Activated CD4-positive, alpha-beta T cell treated with anti-CD3 and anti-CD28 coated beads, Interleukin-2, amount 50 U/mL, for 24 hours (primary cell): ENCODE data around the gene FHL3.
"Not testable (repeated sequence)": the region's sequence is repeated elsewhere in the genome, so short reads cannot be mapped to it uniquely, and the experiment has no call there.

Experiments
- DNase-seq, 2 donors: peaks; one replicate each; pipeline ENCODE4 v3.0.0-alpha.2; 2020; ENCODE audit warnings: low read depth in 1 of 2, low spot score in 1 of 2

Gene FHL3

DNA sequence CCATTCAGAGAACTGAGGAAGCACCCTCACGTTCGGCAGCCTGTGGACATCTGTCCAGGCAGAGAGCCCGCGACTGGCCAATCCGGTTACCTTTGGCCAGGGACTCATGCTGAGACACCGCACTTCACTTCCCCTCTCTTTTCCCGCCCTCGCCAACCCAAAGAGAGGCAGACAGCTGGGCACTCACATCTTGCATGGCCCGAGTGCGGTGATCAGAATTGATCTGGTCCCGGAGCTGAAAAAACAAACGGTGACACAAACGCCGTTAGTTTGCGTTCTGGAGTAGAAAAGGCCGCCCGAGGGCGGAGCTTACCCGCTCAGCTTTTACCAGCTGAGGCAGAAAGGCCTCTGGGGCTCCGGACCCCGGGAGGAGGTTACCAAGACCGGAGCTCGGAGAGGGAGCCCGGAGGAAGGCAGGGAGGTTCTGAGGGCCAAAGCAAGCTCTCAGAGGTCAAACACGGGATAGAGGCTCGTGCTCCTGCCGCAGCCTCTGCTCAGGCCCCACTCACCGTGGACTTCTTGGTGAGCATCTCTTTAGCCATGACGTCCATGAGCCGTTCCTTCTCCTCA lies 15.9 kb downstream of the FHL3 start:
- peak in 1 of 2 donors; percentile 31 for DNase-seq

DNA sequence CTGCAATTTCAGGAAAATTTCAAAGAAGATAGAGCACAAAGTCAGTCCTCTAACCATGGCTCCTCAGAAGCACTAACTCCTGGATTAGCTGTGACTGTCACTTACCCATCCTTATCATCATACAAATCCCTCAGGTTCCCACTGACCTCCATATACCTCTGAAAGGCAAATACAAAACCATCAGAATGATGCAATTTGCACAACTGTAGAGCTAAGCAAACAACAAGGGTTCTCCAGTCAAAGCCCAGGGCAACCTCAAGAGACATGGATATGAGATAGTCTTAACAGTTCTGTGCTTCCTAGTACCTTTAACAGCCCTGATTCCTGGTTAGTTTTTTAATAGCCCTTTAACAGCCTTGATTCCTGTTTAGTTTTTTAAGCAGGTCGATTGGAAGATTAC lies 17.6 kb downstream of the FHL3 start:
- DNase-seq: no peak

DNA sequence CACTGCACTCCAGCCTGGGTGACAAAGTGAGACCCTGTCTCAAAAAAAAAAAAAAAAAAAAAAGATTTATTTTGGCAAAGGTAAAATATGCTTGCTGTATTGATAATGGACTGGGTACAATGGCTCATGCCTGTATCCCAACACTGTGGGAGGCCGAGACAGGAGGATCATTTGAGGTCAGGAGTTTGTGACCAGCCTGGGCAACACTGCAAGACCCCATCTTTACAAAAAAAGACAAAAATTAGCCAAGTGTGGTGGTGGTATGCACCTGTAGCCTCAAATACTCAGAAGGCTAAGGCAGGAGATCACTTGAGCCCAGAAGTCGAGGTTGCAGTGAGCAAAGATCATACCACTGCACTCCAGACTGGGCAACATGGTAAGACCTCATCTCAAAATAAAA lies 21.8 kb downstream of the FHL3 start:
- no peak for DNase-seq

DNA sequence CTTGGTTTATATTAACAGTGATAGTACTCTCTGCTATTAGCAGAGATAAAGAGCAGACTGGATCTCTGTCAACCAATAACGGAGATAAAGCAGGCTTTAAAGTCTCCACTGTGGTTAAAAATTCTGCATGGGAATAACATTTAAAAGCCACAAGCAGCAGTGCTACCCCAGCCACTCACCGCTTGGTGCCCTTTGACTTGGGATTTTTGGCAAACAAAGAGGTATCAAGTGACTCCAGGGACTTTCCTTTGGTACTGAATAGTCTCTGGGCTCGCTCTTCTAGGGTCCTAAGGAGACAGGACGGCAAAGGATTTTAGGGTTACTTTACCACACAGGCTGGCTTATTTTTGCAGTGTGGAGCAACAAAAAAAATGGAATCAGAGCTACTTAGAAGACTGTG lies 26.8 kb downstream of the FHL3 start:
- no peak for DNase-seq

DNA sequence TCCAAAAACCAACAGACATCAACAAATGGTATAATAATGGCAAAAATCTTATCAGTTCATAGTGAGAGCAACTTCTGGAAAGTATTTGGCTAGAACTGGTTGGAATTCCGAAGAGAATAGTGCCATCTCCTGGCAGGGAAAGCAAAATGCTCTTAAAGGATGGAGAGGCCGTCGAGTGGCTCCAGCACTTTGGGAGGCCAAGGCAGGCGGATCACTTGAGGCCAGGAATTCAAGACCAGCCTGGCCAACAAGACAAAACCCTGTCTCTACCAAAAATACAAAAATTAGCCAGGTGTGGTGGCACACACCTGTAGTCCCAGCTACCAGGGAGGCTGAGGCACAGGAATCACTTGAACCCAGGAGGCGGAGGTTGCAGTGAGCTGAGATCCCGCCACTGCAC lies 30.2 kb downstream of the FHL3 start:
- not testable (repeated sequence) for DNase-seq

DNA sequence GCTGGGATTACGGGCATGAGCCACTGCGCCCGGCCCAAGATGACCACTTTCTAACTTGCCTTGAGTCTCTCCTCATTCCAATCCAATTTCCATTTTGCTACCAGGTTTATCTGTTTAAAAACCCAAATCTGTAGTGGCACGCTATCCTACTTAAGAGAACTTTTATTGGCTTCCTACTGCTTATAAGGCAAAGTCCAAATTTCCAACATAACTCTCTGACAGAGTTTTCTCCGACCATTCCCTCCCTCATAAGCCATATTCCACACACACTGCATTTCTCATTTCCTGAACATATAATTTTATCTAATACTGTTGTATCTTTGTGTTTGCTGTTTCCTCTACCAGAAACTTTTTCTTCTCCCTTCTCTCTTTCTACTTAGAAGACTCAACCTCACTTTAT lies 30.7 kb downstream of the FHL3 start:
- DNase-seq: no peak

DNA sequence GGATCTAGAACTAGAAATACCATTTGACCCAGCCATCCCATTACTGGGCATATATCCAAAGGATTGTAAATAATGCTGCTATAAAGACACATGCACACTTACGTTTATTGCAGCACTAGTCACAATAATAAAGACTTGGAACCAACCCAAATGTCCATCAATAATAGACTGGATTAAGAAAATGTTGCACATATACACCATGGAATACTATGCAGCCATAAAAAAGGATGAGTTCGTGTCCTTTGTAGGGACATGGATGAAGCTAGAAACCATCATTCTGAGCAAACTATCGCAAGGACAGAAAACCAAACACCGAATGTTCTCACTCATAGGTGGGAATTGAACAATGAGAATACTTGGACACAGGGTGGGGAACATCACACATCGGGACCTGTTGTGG lies 31.6 kb downstream of the FHL3 start:
- DNase-seq: not testable (repeated sequence)

DNA sequence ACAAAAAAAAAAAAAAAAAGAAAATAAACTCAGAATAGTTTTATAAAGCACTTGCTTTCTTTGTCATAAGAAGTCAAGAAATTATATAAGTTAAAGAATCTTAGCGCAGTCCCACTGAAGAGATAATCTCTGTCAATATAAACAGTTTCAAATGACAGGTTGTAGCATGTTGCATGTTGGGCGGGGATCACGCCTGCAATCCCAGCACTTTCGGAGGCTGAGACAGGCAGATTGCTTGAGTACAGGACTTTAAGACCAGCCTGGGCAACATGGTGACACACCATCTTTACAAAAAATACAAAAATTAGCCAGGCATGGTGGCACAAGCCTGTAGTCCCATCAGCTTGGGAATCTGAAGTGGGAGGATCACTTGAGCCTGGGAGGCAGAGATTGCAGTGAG lies 40.0 kb downstream of the FHL3 start:
- no peak for DNase-seq

DNA sequence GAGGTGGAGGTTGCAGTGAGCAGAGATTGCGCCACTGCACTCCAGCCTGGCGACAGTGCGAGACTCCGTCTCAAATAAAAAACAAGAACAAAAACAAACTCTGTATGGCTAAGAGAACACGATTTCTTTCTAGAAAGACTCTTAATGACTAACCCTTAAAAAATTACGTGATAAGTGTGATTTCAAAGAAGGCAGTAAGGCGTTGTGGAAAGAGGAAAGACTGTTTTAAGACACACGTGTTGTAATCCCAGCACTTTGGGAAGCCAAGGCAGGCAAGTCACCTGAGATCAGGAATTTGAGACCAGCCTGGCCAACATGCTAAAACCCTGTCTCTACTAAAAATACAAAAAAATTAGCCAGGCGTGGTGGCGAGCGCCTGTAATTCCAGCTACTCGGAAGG lies 41.2 kb downstream of the FHL3 start:
- not testable (repeated sequence) for DNase-seq

DNA sequence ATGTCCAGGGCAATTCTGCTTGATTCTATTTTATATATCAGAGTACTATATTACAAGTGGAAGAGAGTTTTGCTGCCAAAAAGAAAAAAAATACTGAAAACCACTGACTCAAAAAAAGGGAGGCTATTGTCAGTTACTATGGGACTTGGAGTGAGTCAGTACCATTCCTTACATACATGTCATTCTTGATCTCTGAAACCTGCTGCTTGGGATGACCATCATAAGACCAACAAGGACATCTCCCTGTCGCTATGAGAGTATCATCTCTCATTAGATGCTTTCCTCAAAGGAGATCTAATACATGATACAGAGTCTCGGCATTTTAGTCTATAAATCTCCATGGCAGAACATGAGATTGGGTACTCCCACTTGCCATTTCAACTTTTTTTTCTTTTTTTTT lies 46.6 kb downstream of the FHL3 start:
- no peak for DNase-seq

DNA sequence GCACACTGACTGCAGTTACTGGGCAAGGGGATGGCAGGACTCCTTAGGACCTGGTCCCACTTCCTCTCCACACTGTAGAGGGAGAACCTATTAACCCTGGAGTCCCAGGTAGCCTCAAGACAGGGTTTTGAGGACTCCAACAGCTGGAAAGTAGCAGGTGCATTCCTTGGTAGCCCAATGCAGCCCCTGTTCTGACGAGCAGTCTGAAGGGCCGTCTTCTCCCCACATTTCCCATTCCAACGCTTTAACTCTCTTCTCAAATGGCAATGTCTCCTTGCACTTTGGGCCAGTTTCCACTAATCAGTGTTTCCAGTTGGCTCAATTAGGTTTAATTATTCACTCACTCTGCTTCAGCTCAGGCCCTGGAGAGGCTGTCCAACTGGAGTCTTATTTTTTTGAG lies 49.6 kb downstream of the FHL3 start:
- no peak for DNase-seq

DNA sequence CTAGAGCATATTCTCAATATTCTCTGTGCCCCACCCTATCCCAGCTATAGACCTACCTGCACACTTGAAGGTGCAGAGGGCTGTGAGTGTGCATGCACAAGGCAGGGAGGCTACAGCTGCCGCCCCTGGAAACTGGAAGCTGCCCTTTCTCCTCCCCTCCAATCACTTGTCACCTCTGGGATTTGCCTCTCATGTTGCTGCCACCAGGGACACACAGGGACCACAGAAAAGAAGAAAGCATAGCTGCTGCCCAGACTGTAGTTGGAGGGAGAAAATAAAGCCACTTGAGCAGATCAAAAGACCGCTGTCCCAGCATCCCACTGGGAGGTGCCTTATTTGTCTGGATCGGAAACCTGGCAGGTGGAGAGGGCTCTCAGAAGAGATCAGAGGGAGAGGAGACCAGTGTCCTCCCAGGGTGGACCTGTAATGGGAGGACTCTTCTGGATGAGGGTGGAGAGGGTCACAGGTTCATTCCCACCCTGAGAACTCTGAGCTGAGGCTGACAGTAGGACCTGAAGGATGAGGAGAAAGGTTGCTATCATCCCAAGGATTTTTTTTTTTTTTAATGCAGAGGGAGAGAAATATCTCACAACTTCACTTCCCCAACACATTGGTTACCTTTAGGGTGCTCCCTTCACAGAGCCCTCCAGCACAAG lies 50.9 kb downstream of the FHL3 start:
- no peak for DNase-seq

DNA sequence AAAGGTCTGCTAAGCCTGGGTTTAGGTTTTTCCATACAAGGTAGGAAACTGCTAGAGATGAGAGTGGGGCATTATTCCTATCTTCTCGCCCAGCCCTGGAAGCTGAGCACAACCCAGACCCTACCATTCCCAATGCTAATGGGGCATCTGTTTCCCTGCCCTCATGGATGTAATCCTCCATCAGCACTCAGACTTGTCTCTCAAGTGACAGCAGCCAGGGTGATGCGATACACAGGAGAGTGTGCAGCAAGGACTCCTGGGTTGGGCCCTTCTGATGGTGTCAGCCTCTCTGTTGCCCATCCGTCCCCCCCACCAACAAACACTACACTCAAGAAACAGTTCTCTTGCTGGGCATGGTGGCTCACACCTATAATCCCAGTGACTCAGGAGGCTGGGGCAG lies 52.6 kb downstream of the FHL3 start:
- no peak for DNase-seq

DNA sequence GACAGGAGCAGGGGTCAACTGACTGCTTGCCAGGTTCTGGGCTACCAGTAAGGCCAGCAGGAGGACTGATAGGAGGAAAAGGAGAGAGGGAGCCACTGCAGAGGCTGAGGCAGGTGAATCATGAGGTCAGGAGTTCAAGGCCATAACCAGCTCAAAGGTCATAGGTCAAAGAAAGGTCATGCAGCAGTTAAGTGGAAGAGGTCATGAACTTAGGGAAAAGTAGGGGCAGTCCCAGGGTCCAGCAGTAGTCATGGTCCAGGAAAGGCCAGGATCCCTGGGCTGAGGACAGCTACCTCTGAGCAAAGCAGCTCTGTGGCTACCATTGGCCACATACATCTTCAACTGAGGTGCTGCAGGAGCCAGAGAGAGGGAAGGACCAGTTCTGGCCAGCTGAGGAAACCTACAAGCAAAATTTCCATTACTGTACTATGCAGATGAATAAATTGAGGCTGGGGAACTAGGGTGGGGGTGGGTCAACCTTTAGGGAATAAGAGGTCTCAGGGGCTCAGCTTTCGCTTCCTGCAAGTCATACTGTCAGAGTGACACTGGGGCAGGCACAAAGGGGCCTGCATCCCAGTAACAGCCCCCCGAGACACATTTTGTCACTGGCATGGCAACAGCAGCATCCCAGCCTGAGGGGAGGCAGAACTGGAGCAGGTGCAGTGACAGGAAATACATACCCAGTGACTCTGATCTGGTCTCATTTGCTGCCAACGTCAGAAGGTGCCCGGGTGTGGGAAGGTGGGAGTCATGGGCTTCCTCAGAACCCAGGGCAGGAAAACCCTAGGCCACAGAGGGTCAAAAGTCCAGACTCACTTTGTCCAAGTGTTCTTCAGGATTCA lies 53.3 kb downstream of the FHL3 start:
- no peak for DNase-seq

DNA sequence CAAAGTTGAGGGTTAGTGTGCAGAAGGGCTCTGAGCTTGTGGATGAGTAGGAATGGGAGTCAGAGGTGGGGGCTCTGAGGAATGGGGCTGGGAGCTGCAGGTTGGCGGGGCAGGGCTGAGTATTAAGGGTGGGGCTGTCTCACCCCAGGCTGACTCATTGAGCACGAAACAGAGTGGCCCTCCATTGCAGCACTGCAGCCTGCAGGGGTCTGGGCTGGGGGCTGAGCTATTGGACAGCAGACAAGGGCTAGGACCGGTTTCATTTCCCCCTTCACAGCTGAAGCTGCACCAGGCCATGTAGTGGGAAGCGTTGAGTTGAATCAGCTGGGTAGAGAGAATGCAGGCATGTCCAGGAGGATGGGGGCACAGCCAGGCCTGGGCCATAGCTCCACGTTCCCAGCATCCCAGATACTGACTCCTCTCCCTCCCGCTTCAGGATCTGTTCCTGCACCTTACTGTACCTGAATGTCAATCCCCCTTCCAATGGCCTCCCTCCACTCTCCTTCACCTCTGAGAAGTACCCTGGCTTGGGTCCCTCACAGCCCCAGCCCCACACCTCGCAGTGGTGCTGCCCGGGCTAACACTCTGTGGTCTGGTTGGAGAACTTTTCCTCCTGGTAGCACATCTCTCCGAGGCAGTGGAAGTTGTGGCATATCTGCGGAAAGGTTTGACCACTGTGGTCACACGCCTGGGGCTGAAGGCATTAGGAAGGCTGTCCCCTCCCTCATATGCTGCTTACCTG lies 54.1 kb downstream of the FHL3 start:
- no peak for DNase-seq

DNA sequence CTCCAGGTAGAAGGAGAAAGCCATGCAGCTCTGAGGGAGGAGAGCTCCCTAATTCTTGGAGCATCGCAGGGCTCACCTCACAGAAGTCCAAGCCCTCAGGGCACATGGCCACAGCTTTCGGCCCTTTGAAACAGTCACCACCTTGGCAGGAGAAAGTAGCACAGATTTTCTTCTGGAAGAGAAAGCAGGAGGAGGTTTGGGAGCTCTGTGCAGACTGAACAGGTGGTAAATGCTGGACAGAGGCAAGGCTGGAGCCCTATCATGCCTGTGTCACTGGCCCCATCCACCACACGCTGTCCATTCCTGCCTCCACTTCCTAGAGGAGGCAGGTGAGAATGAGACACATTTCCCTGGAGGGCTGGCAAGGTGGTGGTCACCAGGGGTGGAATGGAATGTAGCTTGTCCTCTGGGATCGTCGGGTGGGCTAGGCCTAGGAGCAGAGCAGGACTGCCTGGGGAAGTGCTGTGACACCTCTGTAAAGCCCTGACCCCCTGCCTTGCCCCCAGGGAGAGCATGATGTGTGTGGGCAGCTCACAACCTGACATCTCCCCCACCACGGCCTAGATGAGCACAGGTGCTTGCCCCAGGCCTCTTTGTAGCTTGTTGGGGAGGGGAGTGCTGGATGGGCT lies 55.7 kb downstream of the FHL3 start:
- DNase-seq: no peak

DNA sequence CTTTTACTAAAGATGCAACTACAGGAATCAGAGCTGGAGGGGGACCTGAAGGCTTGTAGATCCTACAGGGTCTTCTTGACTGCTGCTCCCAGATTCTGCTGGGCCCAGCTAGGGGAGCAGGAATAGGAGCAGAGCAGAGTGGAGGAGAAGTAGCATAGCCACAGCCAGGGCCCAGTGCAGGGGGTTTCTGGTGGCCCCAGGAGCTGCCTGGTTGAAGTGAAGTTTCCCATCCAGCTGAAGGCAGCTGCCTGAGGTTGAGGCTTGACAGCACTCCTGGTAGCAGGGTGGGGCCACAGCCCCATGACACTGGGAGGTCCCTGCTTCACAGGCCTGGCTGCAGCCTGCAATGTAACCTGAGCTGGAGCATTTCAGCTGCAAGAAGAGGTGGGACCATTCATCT lies 56.5 kb downstream of the FHL3 start:
- no peak for DNase-seq

DNA sequence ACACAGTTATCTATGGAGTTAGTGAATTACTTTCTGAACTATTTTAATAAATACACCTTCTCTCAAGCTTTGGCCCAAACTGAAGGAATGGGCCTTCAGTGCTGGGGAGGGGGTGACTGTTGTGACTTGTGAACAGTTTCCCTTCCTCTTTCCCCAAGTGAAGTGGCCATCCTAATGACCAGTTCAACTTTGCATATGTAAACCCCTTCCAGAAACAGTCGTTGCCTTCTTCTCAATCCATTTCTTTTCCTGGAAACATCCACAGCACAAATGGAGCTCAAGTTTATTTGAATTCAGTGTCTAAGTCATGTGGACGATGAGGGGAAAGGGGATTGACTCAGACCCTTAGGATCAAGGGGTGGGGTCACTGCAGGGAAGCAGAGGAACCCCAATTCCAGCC lies 57.1 kb downstream of the FHL3 start:
- no peak for DNase-seq

DNA sequence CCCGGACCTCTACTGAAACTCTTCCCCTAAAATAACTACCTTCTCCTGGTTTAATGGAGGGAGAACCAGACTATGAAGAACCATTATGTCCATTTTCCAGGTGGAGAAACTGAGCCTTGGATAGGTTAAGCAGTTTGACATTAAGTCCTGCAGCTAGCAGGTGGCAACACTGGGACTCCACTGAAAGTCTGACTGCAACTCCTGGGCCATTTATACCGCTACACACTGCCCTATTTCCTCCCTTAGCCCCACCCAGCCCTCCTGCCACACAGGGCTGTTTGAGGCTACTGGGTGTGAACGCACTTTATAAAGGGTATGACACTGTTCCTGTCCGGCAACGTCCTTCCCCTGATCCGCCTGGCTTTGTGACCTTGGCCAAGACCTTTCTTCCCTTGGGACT lies 58.0 kb downstream of the FHL3 start:
- no peak for DNase-seq
